Stimulated activated CD4-positive, alpha-beta T cell treated with anti-CD3 and anti-CD28 coated beads, TNF-alpha, amount 100 ng/mL, for 4 hours (primary cell): ENCODE data around the gene CLRN3.

Experiments
- DNase-seq, 3 experiments: peaks; one replicate each; pipeline ENCODE4 v3.0.0-alpha.2; 2020; ENCODE audit warnings: low read depth in 3 of 3

CLRN3 gene

DNA sequence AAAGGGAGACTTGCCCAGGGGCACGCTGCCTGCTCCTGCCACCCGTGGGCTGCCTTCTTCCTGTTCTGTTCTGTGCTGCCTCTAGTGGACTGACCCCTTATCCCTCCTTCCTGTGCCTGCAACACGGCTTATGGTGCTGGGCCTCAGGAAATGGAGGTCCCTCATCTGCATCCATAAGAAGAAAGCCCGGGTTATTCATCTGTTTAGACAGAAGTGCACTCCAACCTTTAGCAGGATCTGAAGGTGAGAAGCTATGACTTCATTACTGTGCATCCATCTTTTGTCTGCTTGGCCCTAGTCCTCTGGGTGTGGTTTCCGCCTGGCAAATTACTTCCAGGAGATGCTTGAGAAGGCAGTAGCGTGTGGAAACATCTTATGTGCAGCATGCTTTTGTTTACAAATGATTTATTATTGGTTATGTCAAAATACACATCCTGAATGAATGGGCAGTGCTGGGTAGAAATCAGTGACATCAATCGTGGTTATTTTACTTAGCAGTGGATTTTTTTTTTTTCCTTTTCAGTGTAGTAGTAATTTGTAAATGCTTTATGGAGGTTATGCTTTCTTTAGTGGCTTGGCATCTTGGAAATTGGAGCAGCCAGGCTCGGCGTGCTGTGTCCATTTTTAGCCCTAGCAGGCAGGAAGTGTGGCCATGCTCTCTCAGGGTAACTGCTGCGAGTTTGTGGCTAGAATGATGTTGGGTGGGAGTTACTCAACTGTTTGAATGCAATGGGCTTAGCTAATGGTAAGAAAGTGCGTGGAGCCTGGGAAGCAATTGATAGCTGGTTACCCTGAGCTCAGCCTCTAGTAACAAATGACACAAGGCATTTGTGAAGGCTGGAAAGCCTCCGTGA, 26.9 kb upstream of the CLRN3 start:
- DNase-seq: no peak

DNA sequence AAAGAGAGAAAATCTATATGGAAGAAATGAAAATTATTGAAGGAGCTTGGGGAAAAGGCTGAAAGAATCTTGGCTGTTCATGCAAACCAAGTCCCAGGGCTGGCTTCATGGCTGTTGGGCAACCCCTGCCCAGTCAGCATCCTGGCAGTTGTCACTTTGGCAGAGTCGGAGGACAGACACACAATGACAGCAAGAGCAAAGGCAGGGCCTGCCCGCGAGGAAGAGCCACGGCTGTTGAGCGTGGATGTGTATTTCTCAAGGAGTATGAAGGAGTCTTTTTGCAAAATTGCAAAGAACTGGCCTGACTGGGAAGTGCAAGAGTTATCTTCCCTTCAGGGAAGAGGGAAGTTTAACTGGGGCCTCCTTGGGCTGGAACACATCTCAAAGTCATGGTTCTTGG, 25.8 kb upstream of the CLRN3 start:
- no peak for DNase-seq

DNA sequence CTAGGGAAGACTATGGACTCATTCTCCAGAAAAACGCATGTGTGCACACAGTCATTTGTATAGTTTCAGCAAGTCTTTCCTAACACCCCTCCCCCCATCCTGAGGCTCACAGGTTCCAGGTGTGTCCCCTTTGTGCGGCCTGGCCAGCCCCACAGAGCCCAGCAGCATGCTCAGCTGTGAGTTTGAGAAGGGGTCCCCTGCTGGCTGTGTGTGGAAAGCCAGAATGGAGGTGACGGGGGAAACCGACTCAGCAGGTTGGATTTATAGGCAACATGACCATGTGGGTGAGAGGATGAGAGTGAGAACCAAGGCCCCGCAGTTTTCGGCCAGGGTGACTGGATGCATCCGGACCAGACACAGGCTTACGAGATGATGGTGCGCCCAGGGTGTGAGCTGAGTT, 24.1 kb upstream of the CLRN3 start:
- no peak for DNase-seq

DNA sequence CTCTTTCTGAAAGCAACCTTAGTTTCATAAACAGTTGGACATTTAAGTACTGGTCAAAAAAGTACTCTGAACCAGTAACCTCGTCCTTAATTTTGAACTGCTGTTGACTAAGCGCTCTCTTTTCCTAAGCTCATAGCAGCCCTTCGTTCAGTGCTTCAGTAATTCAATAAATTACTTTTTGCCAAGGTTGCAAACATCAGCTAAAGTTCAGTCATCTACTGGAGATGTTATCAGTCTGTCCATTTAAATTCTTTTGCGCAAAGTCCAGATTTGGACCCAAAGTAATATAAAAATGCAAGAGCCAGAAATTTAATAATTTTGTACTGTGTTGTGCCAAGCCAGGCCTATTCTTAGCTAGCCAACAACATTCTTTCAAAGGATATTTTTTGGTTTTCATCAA, 22.6 kb upstream of the CLRN3 start:
- no peak for DNase-seq

DNA sequence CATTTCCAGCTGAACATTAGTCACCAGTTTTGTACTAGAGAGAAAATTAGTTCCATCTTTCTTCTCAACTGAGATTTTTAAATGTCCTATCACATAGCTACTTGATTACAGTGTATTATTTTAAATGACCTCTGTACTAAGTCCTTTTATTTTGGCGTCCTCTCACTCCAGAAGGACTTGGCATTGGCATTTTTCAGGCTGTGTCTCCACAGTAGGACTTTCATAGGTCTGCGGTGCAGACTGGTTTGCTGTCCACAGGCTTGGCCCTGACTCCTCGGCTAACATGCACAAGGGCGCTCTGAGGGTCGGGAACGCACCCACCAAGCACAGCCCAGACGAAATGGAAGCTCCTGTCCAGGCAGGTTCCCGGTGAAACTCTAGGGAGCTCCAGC, 20.6 kb upstream of the CLRN3 start:
- no peak for DNase-seq

DNA sequence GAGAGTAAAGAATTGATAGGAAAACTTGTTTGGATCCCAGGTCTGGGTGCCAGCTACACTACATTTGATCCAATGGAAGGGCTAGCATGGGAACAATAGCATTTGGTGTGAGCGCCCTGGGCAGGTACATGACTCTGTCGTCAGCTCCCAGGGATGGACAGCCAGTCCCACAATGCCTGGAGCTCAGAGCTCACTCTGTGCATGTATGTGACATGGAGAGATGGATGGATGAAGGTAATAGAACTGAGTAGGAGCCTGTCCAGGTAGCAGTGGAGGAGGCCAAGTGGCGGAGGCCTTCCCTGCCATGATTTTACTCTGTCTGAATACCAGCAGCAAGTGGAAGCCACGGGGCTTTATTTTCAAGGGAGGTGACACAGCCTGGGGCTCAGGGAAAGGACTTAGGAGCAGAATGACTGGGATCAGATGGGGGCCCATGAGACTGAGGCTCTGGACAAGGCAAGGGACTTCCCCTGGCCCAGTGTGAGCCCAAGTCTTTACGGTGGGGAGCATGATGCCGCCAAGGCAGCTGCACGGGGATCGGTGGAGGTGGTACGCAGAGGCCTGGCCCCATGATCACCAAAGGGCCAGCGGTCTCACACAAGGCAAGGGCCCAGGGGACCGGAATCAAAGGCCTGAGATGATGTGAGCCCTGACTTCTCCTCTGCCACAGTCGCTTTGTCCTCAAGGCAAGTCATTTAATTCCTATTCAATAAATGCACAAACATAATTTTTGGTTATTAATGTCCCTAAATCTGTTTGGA, 20.0 kb upstream of the CLRN3 start:
- no peak for DNase-seq

DNA sequence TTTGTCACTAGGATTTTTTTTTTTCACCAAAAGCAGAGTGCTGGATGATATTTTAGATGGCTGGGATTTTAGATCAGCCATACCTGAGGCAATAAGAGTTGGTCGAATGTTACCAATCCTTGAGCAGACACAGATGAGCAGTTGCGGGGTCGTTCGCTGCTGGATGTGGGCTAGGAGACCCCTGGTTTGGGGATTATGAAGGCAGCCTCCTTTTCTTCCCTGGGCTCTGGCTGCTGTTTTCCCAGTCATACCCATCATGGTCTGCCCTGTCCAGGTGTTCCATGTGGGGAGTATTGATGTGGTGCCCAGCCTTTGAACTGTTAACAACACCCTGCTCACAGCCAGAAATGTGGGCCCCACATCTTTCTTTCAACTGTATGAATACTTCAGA, 19.1 kb upstream of the CLRN3 start:
- no peak for DNase-seq

DNA sequence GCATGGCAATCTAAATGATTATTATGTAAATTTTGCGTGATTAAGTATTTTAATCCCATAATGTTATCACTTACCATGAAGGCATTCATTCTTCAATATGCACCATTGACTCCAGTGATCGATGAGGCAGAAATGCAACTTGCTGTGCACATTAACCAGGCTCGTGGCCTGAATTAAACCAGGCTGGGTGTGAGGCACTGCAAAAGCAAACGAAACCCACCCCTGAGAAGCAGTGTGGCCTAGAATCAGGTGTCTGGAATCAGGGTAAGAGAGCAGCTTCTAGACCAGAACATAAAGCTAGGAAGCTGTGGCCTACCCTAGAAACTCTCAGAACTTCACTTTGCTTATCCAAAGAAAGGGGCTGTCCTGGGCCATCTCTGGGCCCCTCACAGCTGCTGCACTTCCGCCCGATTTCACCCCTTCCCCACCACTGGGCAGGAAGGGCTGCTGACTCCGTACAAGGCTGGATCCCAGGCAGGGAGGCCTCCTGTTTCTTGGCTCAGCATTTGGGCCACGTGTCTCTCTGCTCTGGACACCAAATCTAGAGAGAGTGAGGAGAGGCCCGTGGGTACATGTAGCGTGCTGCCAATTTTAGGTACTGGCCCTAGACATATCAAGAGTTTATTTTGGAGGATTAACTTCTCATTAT, 18.6 kb upstream of the CLRN3 start:
- no peak for DNase-seq

DNA sequence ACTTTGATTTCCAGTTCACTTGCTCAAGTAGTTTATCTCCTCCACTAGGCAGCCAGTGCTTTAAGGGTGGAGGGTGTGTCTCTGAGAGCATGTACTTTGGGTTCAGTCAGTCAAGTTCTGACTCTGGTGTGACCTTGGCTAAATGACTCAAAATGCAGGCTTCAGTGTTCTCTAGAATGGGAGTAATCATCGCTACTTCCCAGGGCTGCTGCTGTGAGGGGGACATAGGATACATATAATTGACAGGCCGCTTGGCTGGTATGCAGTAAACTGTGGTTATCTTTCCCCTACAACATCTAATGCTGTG, 17.7 kb upstream of the CLRN3 start:
- DNase-seq: no peak

DNA sequence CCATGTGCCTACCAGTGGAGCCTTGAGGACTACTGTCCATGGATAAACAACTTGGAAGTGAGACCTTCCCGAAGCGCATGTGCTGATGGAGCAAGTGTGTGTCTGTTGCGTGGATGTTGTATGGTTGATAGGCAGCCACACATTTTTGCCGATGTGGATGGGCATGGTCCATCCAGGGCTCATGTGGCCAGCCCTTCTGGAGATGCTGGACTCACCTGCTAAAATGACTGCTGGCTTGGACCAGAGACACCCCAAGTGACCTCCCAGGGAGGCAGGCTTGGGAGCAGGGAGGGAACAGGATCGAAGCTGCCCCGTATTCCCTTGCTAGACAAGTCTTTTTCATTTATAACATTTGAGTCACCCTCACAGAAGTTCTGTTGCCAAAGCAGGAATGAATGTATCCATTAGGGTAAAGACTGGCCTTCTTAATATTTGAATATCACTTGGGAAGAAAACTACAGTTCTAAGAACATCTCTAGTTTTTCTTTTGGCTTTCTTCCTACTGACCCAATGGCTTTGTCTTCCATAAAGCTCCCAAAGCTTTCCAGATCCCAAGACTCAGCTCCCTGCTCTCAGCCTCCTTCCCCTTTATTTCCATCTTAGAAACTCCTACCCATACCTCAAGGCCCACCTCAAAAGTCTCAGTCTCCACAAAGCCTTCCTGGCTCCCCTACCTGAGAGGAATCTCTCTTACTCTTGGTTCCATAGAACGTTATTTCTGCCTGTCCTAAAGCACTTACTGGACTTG, 17.1 kb upstream of the CLRN3 start:
- DNase-seq: no peak

DNA sequence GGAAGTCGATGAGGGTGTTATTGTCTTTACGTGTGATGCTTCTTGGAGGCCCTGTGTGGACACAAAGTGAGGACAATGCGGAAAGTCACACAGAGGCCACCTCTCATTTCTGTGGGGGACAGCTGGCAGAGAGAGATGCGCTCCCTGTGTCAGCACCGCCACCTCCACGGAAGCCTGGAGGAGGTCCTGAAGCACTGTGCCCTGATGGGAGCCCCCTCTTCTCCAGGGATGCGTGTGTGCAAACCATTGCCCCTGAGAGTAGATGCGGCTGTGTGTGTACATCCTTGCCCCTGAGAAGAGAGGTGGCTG, 16.2 kb upstream of the CLRN3 start:
- DNase-seq: no peak

DNA sequence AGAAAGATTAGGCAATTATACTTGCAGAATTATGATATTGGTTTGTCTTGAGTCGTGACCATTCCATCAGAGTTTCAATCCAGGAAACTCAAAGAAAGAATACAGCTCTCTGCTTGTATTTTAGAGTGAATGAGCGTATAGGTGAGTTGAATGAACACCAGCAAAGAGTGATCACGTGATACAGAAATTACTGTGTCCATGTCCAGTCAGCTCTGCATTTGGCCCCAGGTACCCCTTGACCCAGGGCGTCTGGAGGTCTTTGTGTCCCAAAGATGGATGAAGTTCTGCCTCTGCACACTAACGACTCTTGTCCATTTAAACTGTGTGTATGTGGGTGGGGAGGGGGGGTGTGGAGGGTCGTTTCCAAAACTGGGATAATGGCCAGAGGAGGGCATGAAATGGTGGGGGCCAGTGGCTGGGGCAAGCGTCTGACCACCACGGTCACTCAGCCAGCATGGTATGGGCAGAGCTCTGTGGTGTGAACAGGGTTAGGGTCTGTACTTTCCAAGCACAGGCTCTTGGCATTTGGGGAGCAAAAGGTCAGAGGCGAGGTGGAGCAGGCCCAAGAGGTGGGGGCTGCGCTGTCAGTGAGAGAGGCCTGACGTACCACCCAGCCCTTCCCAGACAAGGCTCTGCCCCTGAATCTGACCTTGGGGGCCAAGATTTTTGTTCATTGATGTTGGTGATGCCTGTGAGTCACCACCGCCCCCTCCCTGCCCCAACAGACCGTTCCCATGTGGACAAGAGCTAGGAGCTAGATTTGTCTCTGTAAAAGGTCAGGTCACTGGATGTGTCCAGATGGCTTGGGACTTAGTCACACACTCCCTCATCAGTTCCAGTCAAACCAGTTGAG, 15.6 kb upstream of the CLRN3 start:
- no peak for DNase-seq

DNA sequence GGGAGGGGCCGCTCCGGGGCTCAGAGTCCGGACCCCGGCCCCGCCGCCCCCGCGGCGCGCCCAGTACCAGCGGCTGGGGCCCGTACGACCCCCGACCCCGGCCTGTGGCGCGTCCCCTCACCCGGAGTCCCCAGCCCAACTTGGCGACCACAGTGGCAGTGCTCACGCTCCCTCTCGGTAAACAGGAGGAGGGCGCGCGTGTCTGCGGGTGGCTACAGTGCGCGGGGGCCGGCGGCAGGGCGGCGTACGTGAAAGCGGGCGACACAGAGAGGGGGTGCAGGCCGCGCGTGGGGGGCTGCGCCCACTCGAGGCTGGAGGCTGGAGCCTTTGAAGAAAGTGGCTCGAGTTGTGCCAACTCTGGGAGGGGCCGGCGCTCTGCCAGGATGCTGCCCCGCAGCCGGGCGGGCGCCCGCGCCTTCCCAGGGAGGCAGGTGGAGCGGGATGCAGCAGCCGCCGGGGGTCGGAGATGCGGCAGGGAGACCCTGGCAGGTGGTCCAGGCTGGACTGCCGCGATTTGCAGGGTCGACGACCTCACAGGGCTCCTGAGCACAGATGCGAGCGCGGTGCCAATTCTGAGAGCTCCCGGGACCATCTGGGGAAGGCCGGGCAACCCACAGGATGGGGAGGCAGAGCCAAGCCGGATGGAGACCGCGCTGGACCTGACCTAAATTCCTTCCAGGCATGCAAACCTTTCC, 14.8 kb upstream of the CLRN3 start:
- peak in 2 of 3 experiments; percentile 10 to 16 for DNase-seq

DNA sequence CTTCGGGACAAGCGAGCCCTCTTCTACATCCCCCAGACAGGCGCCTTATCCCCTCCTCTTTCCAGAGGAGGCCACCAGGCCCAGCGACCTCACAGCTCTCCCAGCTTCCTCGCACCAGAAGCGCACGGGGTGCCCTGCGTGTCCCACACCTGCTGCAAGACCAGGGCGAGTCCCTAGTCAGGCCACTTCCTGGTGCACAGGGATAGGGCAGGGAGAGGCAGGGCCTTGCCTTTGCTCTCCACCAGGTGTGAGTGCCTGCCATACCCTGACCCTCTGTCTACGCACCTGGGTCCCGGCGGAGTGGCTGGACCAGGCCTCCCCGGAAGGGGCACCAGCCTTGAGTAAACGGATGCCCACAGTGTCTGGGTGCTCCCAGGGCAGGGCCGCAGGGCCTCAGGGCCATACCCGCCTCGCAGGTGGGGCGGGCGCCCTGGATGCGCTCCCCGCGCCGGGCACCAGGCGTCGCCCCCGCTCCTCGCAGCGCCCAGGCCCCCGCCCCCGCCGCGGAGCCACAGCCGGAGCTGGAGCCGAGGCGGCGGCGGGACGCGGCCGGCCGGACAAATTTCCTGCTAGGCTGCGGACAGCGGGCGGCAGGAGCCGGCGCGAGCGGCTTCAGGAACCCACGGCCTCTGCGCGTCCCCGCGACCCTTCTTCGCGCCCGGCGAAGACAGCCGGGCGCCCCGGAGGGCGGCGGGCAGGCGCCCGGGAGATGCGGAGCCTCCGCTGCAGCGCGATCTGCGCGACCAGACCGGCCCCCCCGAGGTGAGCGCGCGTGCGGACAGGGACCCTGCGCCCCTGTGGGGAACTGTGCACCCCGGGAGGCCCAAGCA, 14.0 kb upstream of the CLRN3 start, which contains the start of gene PTPRE:
TSS of gene PTPRE (plus strand) at position 556 of the 830 bp plus-strand sequence. CDS start 133,779 bp downstream, outside the sequence.
- peak; percentile 52 to 77 (median 57) for DNase-seq

DNA sequence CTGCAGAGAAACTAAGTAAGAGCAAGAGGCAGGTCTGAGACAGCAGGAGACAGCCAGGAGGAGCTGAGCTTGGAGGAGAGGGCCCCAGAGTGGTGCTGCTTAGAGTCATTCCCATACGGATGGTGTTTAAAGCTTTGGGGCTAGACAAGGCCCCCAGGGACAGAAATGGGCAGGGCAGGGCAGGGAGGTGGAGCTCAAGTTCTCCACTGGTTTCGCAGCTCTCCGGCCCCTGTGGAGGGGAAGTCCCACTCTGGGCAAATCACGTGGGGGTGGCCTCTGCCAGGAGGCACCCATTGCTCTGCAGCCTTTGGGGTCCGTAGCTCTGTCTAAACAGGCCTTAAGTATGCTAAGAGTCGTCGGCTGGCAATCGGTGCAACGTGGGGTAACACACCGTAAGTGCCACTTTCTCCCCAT, 13.1 kb upstream of the CLRN3 start:
- no peak for DNase-seq

DNA sequence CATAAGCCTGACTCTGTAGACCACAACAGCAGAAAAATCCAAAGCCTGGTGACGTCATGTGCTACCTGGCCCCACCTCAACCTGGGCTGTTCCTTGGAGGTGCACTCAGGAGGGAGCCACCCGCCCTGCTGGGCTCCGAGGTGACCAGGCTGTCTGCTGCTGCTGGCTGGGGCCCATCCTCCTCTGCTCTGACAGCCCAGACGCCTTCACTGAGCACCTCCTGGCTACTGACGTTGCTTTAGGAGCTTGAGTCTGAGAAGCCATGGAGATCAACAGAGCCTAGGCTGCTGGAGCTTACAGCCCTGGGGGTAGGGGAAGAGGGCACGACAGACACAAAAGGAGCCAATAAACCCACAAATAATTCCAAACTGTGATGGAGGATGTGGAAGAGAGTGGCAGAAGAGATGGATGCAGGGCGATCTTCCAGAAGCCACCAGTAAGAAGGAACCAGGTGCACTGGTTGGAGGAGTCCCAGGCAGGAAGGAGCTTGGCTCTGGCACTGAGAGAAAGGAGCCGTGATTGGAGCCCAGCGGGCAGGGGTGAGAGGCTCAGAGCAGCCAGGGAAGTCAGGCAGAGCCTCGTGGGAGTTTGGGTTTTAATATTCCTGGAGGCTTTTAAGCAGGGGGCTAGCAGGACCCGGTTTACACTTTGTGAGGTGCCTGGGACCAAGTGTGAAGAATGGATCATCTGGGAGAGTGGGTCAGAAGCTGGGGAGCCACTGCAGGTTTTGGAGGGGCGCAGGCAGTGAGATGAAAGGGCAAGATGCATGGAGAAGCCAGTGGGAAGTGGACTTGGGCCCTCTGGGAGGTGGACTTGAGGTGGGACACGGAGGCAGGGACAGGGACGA, 12.5 kb upstream of the CLRN3 start:
- DNase-seq: no peak

DNA sequence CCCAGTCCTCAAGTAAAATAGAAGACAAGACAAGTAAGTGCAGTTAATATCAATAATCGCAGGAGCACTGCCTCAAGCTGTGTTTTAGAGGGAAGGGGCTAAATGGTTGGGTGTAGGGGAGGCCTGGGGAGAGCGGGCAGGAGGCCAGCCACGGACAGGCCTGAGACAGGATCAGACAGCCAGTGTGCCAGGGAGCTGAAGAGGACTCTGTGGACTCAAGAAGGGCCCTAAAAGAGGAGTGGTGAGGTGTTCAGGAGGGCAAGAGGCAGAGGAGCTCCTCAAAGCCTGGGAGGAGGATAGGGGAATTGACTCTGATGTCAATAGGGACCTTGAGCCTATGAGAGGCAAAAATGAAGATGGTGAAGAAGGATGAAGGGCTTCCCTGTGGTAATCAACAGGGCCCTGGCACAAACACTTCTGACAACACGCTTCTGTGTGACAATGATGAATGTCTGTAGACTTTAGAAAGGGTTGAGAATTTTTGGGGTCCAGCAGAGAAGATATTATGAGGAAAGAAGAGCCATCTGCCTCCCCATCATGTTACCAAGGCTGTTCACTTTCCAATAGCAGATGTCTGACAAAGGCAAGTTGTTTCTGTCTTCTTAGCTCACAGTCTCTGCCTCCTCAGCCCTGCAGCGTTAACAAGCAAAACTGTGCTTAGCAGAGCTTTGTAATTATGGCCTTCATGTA, 11.7 kb upstream of the CLRN3 start:
- no peak for DNase-seq

DNA sequence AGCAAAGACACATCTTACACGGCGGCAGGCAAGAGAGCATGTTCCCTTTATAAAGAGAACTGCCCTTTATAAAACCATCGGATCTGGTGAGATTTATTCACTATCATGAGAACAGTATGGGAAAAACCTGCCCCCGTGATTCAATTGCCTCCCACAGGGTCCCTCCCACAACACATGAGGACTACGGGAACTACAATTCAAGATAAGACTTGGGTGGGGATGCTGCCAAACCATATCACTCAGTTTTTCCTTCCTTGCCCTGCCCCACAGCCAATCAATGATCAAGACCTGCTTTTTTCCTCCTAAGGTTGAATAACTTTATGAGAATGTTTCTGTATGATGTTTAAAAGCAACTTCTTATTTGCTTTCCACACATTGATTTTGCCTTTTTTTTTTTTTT, 11.0 kb upstream of the CLRN3 start:
- no peak for DNase-seq
